DMS153 treated with DMSO at 0.1 percent for 48 hours (cell line): ENCODE measurements around the gene SBK1.
"Not testable (repeated sequence)": the region's sequence is repeated elsewhere in the genome, so short reads cannot be mapped to it uniquely, and the experiment has no call there.

ENCODE experiments used
- DNase-seq: peaks from one replicate; lab custom pipeline; 2025; ENCODE audit not compliant: unreplicated experiment; lab: John Stamatoyannopoulos, UW

The SBK1 gene

DNA sequence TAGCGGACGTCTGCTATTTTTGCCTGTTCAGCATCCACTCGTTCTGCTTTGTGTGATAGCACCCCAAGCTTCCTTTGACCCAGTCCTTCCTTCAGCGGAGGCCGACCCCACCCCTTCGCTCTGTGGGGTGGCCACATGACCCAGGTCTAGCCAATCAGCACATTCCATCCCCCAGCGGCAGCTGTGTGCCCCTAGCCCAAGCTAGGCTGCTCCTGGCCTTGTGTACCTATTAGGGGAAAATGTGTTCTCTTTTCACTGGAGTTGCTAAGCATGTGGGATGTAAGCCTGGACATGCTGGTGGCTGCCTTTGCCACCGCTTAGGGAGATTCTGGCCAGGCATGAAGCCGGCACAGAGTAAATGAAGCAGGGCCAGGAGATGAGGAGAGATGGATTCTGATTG lies 37.9 kb downstream of the SBK1 start:
- not testable (repeated sequence) for DNase-seq

GRCh38 chr16:28330981-28331380 lies 38.7 kb downstream of the SBK1 start:
- not testable (repeated sequence) for DNase-seq

GRCh38 chr16:28332632-28333031 lies 40.3 kb downstream of the SBK1 start:
- DNase-seq, result not testable (repeated sequence)

- DNase-seq, result not testable (repeated sequence)
These were observed 43.4 kb downstream of the SBK1 start for GRCh38 chr16:28335678-28336077.

- DNase-seq, result not testable (repeated sequence)
These were observed 44.8 kb downstream of the SBK1 start for GRCh38 chr16:28336940-28337710.

- not testable (repeated sequence) for DNase-seq
These were observed 45.9 kb downstream of the SBK1 start for GRCh38 chr16:28338230-28338629.

DNA sequence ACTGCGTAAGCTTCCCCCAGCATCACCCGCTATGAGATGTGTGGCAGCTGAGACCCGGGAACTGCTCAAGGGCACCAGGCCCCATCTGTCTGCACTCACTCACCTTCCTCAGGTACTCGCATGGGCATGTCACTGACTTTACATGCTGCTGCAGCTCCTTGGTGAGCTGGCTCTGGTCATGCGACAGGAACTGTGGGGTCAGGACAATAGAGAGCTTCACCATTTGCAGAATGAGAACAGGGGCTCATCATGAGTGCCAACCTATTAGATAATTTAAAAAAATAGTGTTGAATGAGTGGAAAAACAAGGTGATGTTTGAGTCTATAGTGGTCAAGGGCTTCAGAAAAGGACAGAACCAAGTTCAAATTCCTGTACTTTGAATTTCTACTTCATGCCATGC lies 70.3 kb downstream of the SBK1 start:
- not testable (repeated sequence) for DNase-seq

GRCh38 chr16:28363408-28363807 lies 71.1 kb downstream of the SBK1 start, which contains the start of gene NPIPB6:
Gene NPIPB6, minus strand, starts transcription at chr16:28363508. Its CDS starts 686 bp downstream, at chr16:28362822.
- DNase-seq, result not testable (repeated sequence)

DNA sequence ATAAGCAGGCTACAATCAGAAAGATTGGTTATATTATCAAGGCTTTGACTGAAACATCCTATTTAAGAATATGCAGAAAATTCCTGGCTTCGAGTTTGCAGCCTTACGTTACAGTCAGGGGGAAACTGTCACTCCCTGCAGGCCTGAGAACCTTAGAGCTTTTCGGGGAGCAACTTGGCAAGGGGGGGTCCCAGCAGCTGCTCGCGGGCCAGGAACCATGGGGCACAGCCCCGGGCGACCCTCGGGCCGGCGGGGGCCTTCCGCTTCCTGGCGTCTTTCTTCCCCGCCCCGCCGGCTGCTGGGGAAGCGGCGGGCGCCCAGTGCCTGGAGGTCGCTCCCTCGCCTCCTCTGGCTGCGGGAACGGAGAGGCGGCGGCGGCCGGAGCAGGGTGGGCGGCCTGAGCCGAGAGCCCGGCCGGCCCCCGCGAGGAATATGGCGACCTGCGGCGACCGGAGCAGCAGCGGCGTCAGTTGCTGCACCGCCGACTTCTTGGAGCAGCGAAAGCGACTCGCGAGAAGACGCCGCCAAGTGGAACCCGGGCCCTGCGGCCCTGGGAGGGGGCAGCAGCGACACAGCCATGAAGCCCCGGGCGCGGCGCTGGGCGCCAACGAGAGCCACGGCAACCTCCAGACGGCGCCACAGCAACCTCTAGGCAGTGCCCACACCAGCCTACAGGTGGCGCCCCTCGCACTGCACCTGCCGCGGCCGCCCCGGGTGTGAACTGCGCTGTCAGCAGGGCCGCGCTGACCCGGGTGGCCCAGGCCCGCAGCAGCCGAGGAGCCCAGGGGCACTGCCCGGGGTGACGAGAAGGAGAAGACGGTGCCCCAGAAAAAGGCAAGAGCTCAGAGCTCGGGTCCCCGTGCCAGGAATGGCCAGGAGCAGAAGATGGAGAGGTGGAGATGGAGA lies 72.2 kb downstream of the SBK1 start:
- not testable (repeated sequence) for DNase-seq

- DNase-seq, result not testable (repeated sequence)
These were observed 75.6 kb downstream of the SBK1 start for GRCh38 chr16:28367926-28368325.
